ENCODE measurements around the gene SPACA7. TPM values are rescaled to one million over a fixed set of nuclear protein-coding genes. Genes with fewer than 3 reads are reported as not detected.

SPACA7 gene, protein sequence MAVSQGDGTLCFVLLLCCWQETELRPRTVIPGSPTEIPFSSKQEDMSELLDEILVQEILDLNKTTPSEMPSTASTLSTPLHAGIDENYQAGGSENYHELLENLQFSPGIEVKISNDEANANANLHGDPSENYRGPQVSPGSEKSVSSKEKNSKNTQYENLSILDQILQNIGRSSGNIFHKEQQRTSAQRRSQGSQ
- total RNA-seq = not detected

- DNase-seq = no peak
Observed at GRCh38 chr13:112376050-112376681, at the start of gene SPACA7. Gene SPACA7, plus strand, starts transcription at chr13:112376355. Its CDS starts 31 bp downstream, at chr13:112376386.

GRCh38 chr13:112326821-112327370, 49.3 kb upstream of the SPACA7 start:
- no peak for DNase-seq

DNA sequence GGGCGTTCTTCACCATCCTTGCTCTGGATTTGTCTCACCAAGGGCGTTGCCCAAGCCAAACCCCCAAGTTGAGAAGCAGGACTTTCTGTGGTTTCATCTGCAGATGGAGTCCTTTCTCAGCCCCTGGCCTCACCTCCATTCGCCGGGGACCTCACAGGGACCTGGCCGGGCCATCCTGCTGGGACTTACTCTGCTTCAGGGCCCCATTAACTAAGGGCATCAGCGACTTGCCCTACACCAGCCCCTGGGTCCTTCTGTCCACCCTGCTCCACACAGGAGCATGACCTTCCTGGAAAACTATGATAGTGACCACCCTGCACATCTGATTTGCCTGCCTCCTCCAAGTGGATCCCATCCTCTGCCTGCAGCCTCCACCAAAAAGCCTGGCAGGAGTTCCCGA, 47.2 kb upstream of the SPACA7 start:
- DNase-seq = no peak

DNA sequence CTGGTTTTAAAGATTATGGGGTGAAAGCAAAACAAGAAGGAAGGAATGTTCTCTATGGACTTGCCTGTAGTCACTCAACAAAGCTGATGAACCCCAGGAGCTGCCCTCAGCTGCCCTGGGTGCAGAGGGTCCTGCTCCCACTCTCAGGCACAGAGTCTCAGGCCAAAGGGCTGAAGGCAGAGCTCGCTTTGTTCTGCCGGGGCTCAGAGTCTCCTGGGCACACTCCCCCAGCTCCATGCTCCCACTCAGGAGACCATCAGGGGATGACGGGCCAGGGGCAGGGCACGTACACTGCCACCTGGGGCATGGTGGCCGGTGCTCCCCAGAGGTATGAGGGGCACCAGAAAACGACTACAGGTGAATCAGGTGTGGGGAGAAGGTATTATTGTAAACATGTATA, 46.8 kb upstream of the SPACA7 start:
- no peak for DNase-seq

DNA sequence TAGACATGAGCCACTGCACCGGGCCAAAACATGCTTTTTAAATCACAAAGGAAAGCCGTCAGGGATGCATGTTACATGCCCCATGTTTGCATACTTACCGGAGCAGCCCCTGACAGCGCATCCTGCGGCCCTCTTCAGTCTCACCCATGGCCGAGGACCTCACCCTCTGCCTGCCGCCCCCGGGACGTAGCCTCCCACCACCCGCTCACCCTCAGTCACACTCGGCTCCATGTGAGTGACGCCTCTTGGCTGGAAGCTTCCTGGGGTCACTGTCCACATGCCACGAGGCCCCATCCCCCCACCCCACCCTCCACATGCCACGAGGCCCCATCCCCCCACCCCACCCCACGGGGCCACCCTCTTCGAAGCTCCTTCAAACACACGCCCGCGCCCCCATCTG, 46.1 kb upstream of the SPACA7 start:
- no peak for DNase-seq

DNA sequence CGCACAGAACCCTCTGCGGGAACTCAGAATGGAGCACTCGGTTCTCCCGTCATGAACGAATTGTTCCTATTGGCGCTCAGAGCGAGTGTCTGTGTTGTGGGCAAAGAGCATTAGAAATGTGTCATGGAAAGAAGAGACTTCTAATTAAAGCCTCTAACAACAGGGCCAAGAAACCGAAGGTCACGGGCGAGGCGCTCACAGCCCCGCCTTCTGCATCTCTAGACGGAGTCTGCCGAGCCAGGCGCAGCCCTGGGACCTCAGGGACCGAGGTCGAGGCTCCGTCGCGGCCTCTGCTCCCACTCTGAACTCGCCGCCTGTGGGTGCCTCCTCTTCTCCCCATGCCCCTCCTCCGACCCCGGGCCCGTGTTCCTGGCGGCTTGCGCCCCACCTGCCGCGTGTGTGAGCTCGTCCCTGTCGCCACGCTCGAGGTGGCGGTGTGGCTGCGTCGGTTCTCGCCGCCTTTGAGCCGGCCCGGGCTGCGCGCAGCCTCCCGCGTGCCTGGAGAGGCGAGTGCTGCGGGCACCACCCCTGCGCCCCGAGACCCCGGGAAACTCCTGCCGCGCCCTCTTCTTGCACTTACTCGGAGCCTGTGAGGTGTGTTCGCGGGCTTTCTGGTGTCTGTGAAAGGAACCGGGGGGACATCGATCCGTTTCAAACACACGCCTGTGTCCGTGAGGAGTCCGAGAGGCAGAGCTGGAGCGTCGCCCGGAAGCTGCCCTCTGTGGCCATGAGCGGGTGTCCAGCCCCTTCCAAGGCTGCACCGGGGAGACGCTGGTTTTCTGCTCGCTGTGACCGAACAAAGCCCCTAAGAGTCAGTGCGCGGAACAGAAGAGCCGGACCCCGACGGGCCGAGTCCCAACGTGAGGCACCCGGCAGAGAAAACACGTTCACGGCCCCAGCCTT, 45.4 kb upstream of the SPACA7 start:
- no peak for DNase-seq

- no peak for DNase-seq
Observed at GRCh38 chr13:112331675-112332074, 44.5 kb upstream of the SPACA7 start.

- no peak for DNase-seq
Observed at GRCh38 chr13:112332727-112333126, 43.4 kb upstream of the SPACA7 start.

DNA sequence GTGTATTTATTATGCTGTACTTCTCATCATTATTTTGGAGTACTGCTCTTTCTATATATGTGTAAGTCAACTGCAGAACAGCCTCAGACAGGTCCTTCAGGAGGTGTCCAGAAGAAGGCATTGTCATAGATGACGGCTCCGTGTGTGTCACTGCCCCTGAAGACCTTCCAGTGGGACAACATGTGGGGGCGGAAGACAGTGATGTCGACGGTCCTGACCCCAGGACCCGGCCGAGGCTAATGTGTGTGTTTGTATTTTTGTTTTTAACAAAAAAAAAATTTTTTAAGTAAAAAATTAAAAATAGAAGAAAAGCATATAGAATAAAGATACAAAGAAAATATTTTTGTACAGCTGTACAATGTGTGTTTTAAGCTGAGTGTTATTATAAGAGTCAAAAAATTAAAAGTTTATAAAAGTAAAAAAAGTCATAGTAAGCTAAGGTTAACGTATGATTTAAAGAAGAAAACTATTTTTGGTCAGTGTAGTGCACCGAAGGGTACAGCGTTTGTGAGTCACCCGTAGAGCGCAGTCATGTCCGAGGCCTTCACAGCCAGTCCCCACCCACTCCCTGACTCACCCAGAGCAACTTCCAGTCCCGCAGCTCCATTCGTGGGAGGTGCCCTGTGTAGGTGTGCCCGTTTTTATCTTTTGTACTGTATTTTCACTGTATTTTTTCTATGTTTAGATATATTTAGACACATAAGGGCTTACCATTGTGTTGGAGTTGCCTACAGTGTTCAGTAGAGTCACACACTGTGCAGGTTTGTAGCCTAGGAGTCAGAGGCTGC, 42.2 kb upstream of the SPACA7 start:
- no peak for DNase-seq

GRCh38 chr13:112335135-112335534, 41.0 kb upstream of the SPACA7 start:
- no peak for DNase-seq

- DNase-seq = no peak
Observed at GRCh38 chr13:112341446-112341845, 34.7 kb upstream of the SPACA7 start.

DNA sequence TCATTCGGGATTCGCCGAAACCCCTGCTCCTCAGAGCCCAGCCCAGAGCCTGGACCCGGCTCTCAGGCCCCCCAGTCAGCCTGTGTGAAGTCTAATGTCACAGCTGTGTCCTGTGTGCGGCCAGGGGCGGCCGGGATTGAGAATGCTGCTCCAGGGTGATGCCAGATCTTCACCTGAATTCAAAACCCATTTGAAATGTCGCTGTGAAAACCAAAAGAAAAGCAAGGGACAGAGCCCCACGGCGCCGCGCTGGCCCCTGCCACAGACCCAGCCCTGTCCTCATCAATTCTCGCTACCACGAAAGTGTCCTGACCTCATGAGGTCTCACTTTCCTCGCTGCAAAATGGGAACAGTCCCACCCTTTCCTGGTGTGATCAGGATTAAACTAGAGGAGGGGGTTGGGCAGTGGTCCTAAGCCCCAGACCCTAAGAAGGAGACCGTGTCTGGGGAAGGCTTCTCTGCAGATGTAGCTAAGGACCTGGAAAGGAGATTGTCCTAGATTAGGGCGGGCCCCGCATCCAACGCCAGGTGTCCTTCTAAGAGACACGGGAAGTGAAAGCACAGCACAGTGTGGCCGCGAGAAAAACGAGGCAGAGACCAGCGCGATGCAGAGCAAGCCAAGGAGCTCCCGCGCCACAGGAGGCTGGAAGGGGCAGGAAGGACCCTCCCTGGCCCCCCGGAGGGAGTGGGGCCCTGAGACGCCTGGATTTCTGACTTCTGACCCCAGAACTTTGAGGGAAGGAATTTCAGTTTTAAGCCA, 34.0 kb upstream of the SPACA7 start:
- no peak for DNase-seq

GRCh38 chr13:112342841-112343361, 33.3 kb upstream of the SPACA7 start:
- DNase-seq = no peak

GRCh38 chr13:112343591-112343990, 32.6 kb upstream of the SPACA7 start:
- DNase-seq = no peak

DNA sequence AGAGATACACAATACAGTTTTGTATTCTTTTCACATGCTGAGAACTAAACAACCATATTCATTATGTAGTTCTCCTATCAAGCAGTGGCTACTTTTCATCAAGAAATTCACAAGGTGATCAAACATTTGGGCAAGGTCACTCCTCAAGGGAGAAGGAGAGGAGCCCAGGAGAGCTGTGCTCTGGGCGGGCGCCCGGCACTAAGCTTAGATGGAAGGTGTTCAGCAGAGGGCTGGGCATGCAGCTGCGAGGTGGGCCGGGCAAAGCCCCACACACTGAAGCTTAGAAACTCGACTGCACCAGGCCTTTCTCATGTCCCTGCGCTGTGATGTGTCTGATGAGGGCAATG, 30.4 kb upstream of the SPACA7 start:
- DNase-seq = no peak

DNA sequence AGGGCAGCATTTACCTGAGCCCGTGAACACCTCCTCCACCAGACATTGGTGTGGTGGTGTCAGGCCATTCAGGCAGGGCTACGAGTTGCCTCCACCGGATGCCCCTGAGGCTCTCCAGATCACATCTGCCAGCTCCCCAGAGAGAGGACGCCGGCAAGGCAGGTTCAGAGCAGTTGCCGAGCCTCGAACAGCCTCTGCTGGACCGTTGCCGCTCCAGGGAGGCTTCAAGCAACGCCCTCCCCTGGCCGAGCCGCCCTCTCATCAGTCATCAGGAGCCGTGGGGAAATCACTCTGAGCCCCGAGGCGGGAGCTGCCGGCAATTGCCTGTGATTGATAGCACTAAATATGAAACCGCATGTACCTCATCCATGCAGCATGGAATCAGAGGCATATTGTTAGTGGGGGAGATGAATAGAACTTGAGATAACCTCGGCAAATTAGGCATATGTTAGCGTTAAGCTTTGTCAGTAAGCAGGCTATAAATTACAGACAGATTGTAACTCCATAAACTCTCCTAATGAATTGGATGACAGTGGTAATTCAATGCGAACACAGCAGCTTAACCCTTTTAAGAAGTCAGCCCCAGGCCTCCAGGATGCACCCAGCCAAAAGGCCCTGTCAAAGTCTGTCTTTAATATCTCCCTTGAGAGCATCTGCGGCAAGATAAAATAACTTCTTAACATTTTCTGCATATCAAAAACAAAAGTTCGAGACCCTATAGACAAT, 29.8 kb upstream of the SPACA7 start:
- peak; percentile 17 for DNase-seq

DNA sequence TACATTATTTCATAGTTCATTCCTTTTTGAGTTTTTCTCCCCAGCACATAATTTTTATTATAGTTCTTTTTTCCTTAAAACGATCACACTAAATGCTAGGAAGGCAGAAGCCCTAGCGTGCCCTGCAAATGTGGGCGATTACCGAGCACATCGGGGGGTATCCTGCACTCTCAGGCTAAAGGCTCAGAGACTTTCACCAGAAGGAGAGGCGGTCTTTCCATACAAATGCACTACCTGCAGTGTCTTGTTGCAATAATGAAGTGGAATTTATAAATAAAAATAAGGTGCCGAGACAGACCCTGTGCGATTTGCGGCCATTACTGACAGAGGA, 29.3 kb upstream of the SPACA7 start:
- DNase-seq = no peak

DNA sequence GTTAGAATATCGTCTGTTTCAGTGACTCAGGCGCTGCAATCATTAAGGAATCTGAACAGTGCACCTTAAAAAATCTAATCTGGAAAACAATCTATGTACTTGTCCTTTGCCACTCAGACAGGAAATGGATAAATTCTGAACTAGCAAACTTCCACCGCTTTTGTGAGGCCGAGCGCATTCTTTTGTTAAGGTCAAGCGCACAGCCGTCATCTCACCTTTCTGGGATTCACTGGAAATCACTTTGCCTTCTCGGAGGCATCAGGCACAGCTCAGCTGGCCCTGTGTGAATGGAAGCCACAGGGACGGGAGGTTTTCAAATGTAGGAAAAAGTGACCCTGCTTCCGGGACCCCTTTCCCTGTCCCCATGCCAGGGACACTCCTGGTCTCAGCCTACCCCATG, 28.2 kb upstream of the SPACA7 start:
- no peak for DNase-seq

- DNase-seq = no peak
Observed at GRCh38 chr13:112348642-112349345, 27.4 kb upstream of the SPACA7 start.

DNA sequence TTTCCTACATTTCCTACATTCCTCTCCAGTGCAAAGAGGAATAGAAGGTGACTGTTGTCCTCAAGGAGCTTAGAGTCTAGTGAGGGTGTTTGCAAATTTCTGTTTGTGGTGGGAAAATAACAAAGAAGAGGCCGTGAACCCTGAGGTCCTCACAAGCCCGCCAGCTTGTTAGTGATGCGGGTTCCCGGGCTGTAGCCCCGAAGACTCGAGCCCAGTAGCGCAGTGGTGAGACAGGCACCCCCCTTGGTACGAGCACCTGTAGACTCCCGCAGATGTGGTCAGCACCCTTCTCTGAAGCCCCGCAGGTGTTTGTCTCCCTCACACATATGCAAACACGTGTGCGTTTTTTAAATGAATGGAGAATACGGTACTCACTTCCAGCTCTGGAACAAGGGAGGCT, 26.5 kb upstream of the SPACA7 start:
- DNase-seq = no peak

All from tongue (tissue), 2 donors.